HG03060 (cell line): ENCODE results near the gene ABLIM3.

ENCODE experiments used
- ATAC-seq: cut with Tn5 transposase; IDR thresholded peaks from one replicate; pipeline ENCODE4 v1.9.1; 2021; ENCODE audit warnings: low read depth, moderate number of reproducible peaks; ENCODE audit not compliant: unreplicated experiment

Gene ABLIM3

DNA sequence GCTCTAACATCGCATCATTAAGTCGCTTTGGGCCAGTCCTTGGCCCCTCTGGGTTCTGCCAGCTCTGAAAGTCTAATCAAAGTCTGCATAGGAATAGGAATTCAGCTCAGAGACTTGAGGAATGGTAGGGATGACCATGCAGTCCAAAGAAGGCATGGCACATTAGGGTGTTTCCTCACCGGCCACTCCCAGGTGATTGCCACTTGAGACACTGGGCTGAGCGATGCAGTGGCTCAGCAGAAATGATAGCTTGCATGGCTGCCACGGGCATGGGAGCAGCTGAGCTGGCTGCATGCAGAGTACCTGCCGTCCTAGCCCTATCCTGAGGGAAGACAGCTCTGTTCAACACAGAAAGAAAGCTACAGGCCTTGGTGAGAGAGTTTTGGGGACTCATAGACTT, 159.1 kb downstream of the ABLIM3 start:
- ATAC-seq: no peak

DNA sequence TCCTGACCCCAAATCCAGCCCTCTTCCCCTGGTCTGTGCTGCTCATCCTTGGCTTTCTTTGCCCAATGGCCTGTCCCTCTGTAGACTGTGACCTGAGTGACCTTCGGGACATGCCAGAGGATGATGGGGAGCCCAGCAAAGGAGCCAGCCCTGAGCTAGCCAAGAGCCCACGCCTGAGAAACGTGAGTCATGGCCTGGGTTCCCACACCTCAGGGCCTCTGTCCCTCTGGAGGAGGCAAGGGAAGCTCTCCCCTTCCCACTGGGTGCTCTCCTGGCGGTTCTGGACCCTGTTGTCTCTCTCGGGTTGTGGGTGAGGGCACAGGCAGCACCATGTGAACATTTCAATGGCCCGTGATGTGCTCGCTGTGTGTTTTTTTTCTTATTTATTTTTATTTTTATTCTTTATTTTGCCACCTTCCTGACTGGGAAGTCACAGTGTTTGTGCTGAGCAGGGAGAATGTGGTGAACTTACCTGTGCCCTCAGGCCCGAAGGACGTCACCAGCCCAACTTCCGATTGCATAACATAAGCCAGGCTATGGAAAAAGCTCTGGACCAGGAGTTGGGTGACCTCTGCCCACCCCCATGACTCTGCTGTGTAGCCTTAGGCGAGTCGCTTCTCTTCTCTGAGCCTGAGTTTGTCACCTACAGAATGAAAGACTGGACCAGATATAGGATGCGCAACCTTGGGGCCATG, 159.9 kb downstream of the ABLIM3 start:
- ATAC-seq: no peak

DNA sequence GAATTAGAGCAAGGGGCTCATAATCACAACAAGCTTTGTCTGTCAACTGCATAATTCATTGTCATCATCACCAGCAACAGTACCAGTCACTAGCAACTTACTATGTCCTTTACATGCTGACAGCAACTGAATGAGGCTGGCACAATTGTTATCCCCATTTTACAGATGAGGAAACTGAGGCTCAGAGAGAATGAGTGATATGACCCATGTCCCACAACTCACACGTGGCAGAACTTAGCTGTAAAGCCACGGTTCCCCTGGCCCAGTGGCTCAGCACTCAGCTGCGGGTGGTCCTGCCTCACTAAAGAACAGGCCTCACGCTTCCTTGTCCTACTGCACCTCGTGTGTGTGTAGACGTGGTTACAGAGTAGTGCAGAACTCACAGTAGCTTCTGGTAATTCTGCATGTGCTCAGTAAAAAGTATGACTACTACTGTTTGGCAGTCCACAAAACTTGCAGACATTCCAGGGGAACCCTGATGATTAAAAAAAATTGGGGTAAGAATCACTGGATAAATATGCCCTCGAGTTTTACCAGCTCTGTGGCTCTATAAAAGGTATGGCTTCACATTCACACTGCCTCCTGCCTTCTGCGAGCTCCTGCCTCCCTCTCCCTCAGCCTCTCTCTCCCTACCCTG, 160.6 kb downstream of the ABLIM3 start:
- ATAC-seq: no peak

DNA sequence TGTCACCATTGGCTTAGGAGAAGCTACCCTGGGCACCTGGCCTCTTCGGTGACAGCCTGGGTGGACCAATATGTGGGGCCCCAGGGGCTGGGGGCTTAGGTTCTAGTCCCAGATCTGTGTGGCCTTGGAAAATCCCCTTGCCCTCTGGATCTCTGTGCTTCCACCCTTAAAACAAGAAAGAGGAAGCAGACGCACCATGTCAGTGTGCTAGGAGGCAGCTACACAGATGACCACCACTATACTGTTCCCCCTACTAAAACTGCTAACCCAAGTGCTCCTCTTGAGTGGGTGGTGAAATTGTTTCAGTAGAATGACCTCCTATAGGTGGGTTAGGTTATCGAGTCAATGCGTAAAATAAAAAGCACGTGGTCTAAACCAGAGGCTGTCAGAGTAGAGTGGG, 161.3 kb downstream of the ABLIM3 start:
- no peak for ATAC-seq

DNA sequence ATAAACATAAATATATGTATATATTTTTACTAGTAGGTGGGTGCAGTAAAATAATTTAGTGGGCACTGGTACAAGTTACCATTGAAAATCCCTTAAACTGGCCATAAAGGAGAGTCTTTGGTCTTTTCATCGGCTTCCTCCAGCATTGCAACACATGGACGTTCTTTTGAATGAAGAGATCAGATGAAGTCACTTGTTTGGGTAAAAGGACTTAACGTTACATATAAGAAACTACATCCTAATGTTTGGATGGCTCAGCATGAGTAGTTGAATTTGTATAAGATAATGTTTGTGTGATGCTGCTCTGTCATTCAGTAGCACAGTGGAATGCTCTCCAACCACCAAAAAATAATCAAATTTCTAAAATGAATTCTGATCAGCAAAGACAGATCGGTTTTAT, 161.9 kb downstream of the ABLIM3 start:
- ATAC-seq: no peak

DNA sequence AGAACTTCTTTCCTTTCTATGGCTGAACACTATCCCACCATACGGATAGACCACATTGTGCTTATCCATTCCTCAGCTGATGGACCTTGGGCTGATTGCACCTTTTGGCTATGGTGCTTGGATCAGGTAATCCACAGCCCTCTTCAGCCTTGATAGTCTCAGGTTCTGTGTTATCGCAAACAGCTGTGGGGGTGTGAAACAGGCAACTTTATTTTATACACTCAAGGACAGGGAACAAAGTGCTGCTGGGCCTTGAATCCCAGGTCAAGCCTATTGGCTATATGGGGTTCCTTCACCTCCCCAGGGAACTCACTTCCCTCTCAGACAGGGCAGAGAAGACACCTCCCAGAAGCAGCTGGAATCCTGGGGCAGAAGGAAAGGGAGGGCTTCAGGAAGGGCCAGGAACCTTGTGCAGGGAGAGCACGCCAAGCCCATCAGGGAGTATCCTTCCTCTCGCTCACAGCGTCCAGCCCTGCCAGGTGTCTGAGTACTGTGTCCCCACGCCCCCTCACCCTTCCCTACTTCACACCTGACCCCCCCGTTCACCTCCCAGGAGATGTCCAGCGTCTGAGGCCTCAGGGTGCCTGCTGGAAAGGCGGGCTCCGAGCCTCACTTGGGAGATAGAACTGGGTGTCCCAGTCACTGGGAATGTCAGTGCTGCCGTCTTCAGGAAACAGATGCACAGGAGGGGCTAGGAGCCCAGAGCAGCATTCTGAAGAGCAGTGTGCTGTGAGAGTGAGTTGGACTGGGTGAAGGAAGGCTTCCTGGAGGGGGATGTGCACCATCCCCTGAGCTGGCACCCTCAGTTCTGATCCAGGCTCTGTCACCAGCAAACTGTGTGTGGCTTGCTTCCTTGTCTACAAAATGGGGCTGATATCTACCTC, 163.1 kb downstream of the ABLIM3 start:
- ATAC-seq: no peak

DNA sequence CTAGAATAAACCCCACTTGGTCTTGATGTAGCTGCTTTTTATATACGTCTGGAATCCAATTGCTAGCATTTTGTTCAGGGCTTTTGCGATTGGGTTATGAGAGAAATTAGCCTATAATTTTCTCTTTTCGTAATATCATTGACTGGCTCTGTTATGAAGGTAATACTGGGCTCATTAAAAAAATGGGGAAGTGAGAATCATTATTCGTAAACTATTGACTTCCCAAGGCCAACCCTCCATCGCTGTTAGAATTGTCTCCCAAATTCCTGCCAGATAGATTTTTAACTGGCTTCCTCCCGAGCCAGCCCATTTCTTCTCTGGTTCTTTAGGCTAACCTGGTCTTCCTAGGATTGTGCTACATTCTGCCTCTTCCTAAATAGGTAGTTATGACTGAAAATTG, 168.1 kb downstream of the ABLIM3 start:
- ATAC-seq: no peak
